IMR-90 (cell line): ENCODE measurements around the gene TMEM170B. TPM values are rescaled to one million over a fixed set of nuclear protein-coding genes. Genes with fewer than 3 reads are reported as not detected.

Source experiments
- ATAC-seq: fragments of 200-7000 bp; cut with Tn5 transposase; 2 replicates; pipeline ENCODE4 v1.9.1; 2020; ENCODE audit warnings: low read depth, mild to moderate bottlenecking, moderate library complexity
- BruUV-seq: library from RNA; stranded (reverse); fragments of 400-500 nt; replicated peaks from 2 replicates; lab custom pipeline; 2021; lab: Mats Ljungman, UMichigan
- CTCF ChIA-PET: fragments of 300-600 bp; formaldehyde crosslinking; extraction: SDS; loops from one replicate; lab custom pipeline; 2021; ENCODE audit warnings: antibody characterized with exemption; lab: Yijun Ruan, JAX
- POLR2A ChIA-PET: fragments of 300-600 bp; sonication (Branson Sonifier 250); formaldehyde crosslinking; loops from one replicate; lab custom pipeline; 2022; ENCODE audit warnings: antibody characterized with exemption; ENCODE audit not compliant: unreplicated experiment; lab: Charles Lee
- DNase-seq: peaks from one replicate; pipeline ENCODE4 v3.0.0; 2013
- H2AFZ ChIP-seq: replicated peaks from 2 replicates; pipeline ENCODE3; 2013; ENCODE audit warnings: low read length, mild to moderate bottlenecking; ENCODE audit not compliant: poor library complexity
- H2AK5ac ChIP-seq: 2 replicates; pipeline ENCODE4 v1.6.1; 2013; ENCODE audit warnings: low read depth, low read length, inconsistent platforms
- H2AK9ac ChIP-seq: replicated peaks from 2 replicates; pipeline ENCODE3; 2013; ENCODE audit warnings: mild to moderate bottlenecking, low read depth, low read length, moderate library complexity; ENCODE audit not compliant: poor library complexity
- H2BK120ac ChIP-seq: 2 replicates; pipeline ENCODE4 v1.6.1; 2013; ENCODE audit warnings: low read depth, low read length, inconsistent platforms
- H2BK15ac ChIP-seq: 3 replicates; pipeline ENCODE4 v1.6.1; 2013; ENCODE audit warnings: low read depth, low read length, inconsistent platforms
- H2BK20ac ChIP-seq: 2 replicates; pipeline ENCODE4 v1.6.1; 2013; ENCODE audit warnings: low read depth, mild to moderate bottlenecking, inconsistent platforms, low read length, moderate library complexity
- H2BK5ac ChIP-seq: 2 replicates; pipeline ENCODE4 v1.6.1; 2013; ENCODE audit warnings: mild to moderate bottlenecking, low read depth, low read length, inconsistent platforms; ENCODE audit not compliant: poor library complexity, severe bottlenecking
- H3K14ac ChIP-seq: replicated peaks from 2 replicates; pipeline ENCODE4 v1.6.1; 2013; ENCODE audit warnings: low read depth, low read length, inconsistent platforms
- H3K18ac ChIP-seq: 2 replicates; pipeline ENCODE4 v1.6.1; 2013; ENCODE audit warnings: low read depth, low read length, control low read depth
- H3K23ac ChIP-seq: 2 replicates; pipeline ENCODE4 v1.6.1; 2013; ENCODE audit warnings: low read depth, low read length, inconsistent platforms
- H3K27ac ChIP-seq: 2 replicates; pipeline ENCODE4 v1.5.1; 2013; ENCODE audit warnings: mild to moderate bottlenecking, control low read depth, low read length; ENCODE audit not compliant: insufficient read depth
- H3K27me3 ChIP-seq: 2 replicates; pipeline ENCODE4 v1.6.1; 2013; ENCODE audit warnings: low read length; ENCODE audit not compliant: control insufficient read depth, insufficient read depth
- H3K36me3 ChIP-seq: 2 replicates; pipeline ENCODE4 v1.6.1; 2013; ENCODE audit warnings: low read length, mixed read lengths; ENCODE audit not compliant: control insufficient read depth, insufficient read depth
- H3K4ac ChIP-seq: 2 replicates; pipeline ENCODE4 v1.6.1; 2013; ENCODE audit warnings: low read depth, low read length, inconsistent platforms
- H3K4me1 ChIP-seq: 2 replicates; pipeline ENCODE4 v1.6.1; 2013; ENCODE audit warnings: low read length, mixed read lengths; ENCODE audit not compliant: control insufficient read depth, insufficient read depth
- H3K4me2 ChIP-seq: 2 replicates; pipeline ENCODE4 v1.6.1; 2013; ENCODE audit warnings: low read depth, mild to moderate bottlenecking, control low read depth, low read length, moderate library complexity
- H3K4me3 ChIP-seq: 2 replicates; pipeline ENCODE4 v1.5.1; 2013; ENCODE audit warnings: low read depth, mild to moderate bottlenecking, control low read depth, low read length, moderate library complexity; ENCODE audit not compliant: insufficient read depth
- H3K56ac ChIP-seq: 2 replicates; pipeline ENCODE4 v1.6.1; 2013; ENCODE audit warnings: low read length, inconsistent platforms; ENCODE audit not compliant: insufficient read depth; ENCODE audit errors: extremely low read depth
- H3K79me1 ChIP-seq, 2 experiments: 2 replicates each; pipeline ENCODE4 v1.6.1; 2013; ENCODE audit warnings: low read length in 2 of 2, inconsistent platforms in 1 of 2, low read depth in 1 of 2
- H3K9ac ChIP-seq: 2 replicates; pipeline ENCODE4 v1.6.1; 2013; ENCODE audit warnings: low read depth, low read length, control low read depth
- H3K9me1 ChIP-seq: 2 replicates; pipeline ENCODE4 v1.6.1; 2013; ENCODE audit warnings: low read length, inconsistent platforms; ENCODE audit not compliant: insufficient read depth
- H3K9me3 ChIP-seq: 2 replicates; pipeline ENCODE4 v1.6.1; 2013; ENCODE audit warnings: low read length; ENCODE audit not compliant: control insufficient read depth, insufficient read depth
- H4K20me1 ChIP-seq: 2 replicates; pipeline ENCODE4 v1.6.1; 2013; ENCODE audit warnings: low read length, inconsistent platforms; ENCODE audit not compliant: insufficient read depth
- H4K5ac ChIP-seq: 2 replicates; pipeline ENCODE4 v1.6.1; 2013; ENCODE audit warnings: mild to moderate bottlenecking, low read depth, low read length, control low read depth
- H4K8ac ChIP-seq, 2 experiments: 2 replicates each; pipeline ENCODE4 v1.6.1; 2013; ENCODE audit warnings: low read depth in 2 of 2, low read length in 2 of 2, control low read depth in 1 of 2, inconsistent platforms in 1 of 2
- H4K91ac ChIP-seq: 2 replicates; pipeline ENCODE4 v1.6.1; 2013; ENCODE audit warnings: low read depth, low read length, inconsistent platforms; ENCODE audit not compliant: insufficient read depth
- MAFK ChIP-seq: IDR thresholded peaks from 2 replicates; pipeline ENCODE4 v1.6.1; 2012; ENCODE audit warnings: low read depth, low read length, improper control_type of control experiment
- POLR2A ChIP-seq: IDR thresholded peaks from 2 replicates; pipeline ENCODE4 v1.6.1; 2012; ENCODE audit warnings: mild to moderate bottlenecking, low read depth, low read length
- USF2 ChIP-seq: fragments of 150-350 bp; IDR thresholded peaks from 2 replicates; pipeline ENCODE4 v1.6.1; 2017; ENCODE audit warnings: mild to moderate bottlenecking, antibody characterized with exemption, low read length, low read depth
- WGBS, 2 experiments: methylation state at CpG; one replicate each; pipeline versions ENCODE4 v1.1.5 to v1.1.7; 2013; ENCODE audit warnings: missing lambda C conversion rate in 2 of 2; ENCODE audit not compliant: insufficient read length in 1 of 2; ENCODE audit errors: extremely low coverage in 2 of 2; 5-methylcytosine and 5-hydroxymethylcytosine counted together
- dilution Hi-C: fragments of 300-500 bp; cut with HindIII; formaldehyde crosslinking; loops from one replicate; pipeline ENCODE4 v1.14.3; 2018; ENCODE audit warnings: low sequenced_read_pairs; ENCODE audit not compliant: unreplicated experiment
- in situ Hi-C: fragments of 300-500 bp; cut with MboI; formaldehyde crosslinking; loops from 3 replicates; pipeline ENCODE4 v1.14.3; 2019; ENCODE audit warnings: low sequenced_read_pairs, inconsistent platforms, mixed read lengths
- intact Hi-C: fragments of 100-400 bp; cut with micrococcal nuclease; formaldehyde crosslinking; loops from 2 replicates; pipeline ENCODE4 v1.10.0; 2022
- polyA plus RNA-seq, 3 experiments: library from polyadenylated mRNA; depleted of rRNA; stranded (reverse); fragments of >200 nt; gene quantifications; 2 replicates each; pipeline ENCODE4 v1.2.3, GENCODE V29; 2012; ENCODE audit warnings: low replicate concordance in 1 of 3
- total RNA-seq: library from RNA; depleted of rRNA; stranded (reverse); fragments of >200 nt; gene quantifications from 2 replicates; pipeline ENCODE4 v1.2.3, GENCODE V29; 2012

TMEM170B gene
- total and polyA plus RNA-seq, 2 of the 4 experiments (the other 2 are of a cell fraction): 0.10 to 0.18 TPM

GRCh38 chr6:11538052-11538818 lies 686 bp downstream of the TMEM170B start:
- DNase-seq (no peak), ATAC-seq (peak; percentile 10)
- Histone ChIP-seq H4K8ac (no peak overlapping the region), H3K27ac (no peak overlapping the region), H3K36me3 (no peaks in the 10 kb centered on the region), H4K20me1 (no peaks in the 10 kb centered on the region), H2AK9ac (peak overlapping the region; percentile 68), H3K9me3 (no peaks in the 10 kb centered on the region), H2BK15ac (no peak overlapping the region), H3K23ac (no peak overlapping the region), H2BK5ac (no peak overlapping the region), H2AK5ac (no peak overlapping the region), H3K9ac (0 out of 2 replicates have a peak overlapping the region, but pooled peaks have one; percentile 42), H3K4me3 (peak overlapping the region; percentile 76), H3K9me1 (no peaks in the 10 kb centered on the region), H3K4me2 (peak overlapping the region; percentile 87), H3K14ac (no peak overlapping the region), H4K5ac (no peak overlapping the region), H2BK120ac (no peak overlapping the region), H3K56ac (no peak overlapping the region), H2BK20ac (no peak overlapping the region), H3K79me1 (no peaks in the 10 kb centered on the region), H3K4ac (no peak overlapping the region), H3K4me1 (no peaks in the 10 kb centered on the region), H3K18ac (no peak overlapping the region), H2AFZ (peak overlapping the region; percentile 95), H3K27me3 (peaks cover 18% of the 10 kb centered on the region), H4K91ac (no peak overlapping the region)
- TF ChIP-seq POLR2A (no peak), USF2 (no peak), MAFK (no peak)
- no TSS peak for BruUV-seq
- 2% methylated on average over 18 of the region's 74 CpGs; no CpG with 5 or more reads in 1 of the 2 experiments for WGBS, 2 experiments
- CTCF ChIA-PET: no interaction called here
- dilution Hi-C loops: no loop called here
- in situ Hi-C loops: no loop called here
- intact Hi-C loops: no loop called here
- POLR2A ChIA-PET: no interaction called here
